ENCODE data around the gene IL16. TPM values are rescaled to one million over a fixed set of nuclear protein-coding genes. Genes with fewer than 3 reads are reported as not detected.

The IL16 gene
- total RNA-seq, 1 experiment from 2014 or later = 1.8 TPM

DNA sequence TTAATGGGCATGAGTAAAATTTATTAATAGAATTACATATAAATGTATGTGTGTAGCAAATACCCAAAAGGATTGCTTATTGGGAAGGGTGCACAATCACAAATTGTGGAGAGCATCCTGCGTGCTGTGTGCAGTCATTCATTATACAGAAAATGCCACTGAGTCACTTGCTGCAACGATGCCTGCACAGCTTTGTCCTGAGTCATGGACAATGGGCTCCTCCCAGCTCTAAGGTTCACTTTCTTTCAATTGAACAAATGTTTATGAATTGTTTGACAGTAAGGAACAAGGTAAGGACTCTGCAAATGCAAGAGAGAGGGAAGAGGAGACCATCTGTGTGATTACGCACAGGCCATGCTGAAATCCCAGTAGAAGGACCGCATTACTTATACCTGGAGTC is 43.9 kb upstream of the IL16 start:
- no peak for TF ChIP-seq EZH2 (IDR thresholded peaks at IDR 0.05; ENCODE audit: borderline replicate concordance, low read depth, low read length, poor library complexity, severe bottlenecking)
- TF ChIP-seq, protein P1, sequence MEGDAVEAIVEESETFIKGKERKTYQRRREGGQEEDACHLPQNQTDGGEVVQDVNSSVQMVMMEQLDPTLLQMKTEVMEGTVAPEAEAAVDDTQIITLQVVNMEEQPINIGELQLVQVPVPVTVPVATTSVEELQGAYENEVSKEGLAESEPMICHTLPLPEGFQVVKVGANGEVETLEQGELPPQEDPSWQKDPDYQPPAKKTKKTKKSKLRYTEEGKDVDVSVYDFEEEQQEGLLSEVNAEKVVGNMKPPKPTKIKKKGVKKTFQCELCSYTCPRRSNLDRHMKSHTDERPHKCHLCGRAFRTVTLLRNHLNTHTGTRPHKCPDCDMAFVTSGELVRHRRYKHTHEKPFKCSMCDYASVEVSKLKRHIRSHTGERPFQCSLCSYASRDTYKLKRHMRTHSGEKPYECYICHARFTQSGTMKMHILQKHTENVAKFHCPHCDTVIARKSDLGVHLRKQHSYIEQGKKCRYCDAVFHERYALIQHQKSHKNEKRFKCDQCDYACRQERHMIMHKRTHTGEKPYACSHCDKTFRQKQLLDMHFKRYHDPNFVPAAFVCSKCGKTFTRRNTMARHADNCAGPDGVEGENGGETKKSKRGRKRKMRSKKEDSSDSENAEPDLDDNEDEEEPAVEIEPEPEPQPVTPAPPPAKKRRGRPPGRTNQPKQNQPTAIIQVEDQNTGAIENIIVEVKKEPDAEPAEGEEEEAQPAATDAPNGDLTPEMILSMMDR (conservative IDR thresholded peaks at IDR 0.05; ENCODE audit: low read depth, low read length) = no peak
- DNase-seq (ENCODE audit: low spot score) = no peak
- no peaks in the 10 kb centered on the region for H3K9me3 ChIP-seq (ENCODE audit: low read depth, low read length, poor library complexity, severe bottlenecking)
- H3K27me3 ChIP-seq (replicated peaks; ENCODE audit: insufficient read depth, low read depth, low read length, poor library complexity) = no peaks in the 10 kb centered on the region
- ChIA-PET POLR2A (ENCODE audit: low non-redundant PET) (no interaction called here), CTCF (no interaction called here)
- no peaks in the 10 kb centered on the region for H3K36me3 ChIP-seq (ENCODE audit: insufficient read depth, low read length, poor library complexity, severe bottlenecking)
- H3K27ac ChIP-seq (ENCODE audit: low read depth, low read length, poor library complexity, severe bottlenecking) = no peak overlapping the region
- no peaks in the 10 kb centered on the region for H3K4me1 ChIP-seq (ENCODE audit: insufficient read depth, low read length, poor library complexity, severe bottlenecking)
- no peak overlapping the region for H3K4me3 ChIP-seq (ENCODE audit: low read depth, low read length, poor library complexity, severe bottlenecking)
- no TSS peak for BruUV-seq (replicated peaks)
- intact Hi-C loops (cut with micrococcal nuclease; ENCODE audit: unreplicated experiment) = no loop called here

DNA sequence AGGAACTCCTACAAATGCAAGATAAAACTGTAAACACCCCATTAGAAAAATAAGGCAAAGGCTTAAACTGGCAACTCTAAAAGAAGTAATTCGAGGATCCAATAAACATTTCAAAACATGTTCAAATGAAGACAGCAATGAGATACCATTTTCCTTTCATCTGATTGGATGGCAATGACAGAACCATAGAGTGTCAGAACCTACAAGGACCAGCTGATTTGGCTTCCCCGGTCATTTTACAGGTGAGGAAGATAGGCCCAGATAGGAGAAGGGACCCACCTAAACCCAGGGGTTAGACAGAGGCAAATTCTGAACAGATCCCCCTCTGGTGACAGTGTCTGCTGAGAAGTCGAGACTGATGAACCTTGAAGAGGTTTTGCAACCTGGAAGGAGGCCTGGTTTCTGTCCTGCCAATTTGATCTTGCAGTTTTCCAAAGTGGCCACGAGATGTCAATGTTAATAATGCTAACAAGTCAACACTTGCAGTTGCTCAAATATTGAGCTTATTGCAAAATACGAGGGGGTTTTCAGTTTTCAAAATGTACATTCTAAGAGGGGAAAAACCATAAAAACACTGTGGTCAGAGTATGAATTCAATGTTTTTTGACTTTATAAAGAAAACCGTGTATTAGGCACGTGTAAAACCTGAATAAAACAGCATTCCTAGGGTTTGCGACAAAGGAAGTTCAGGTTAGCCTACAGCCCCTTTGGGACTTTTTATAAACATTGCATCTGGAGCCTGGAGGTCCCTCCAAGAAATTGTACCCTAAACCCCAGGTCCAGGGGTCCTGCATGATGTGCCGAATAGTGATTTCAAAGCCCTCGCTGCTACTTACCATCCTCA is 41.1 kb upstream of the IL16 start:
- ChIA-PET CTCF (interaction anchor here (0.6 to 3.1 kb wide), 3 partner anchors 9 to 163 kb away, joined by 3 to 75 read pairs (median 5); no protein-coding TSS in a partner anchor), POLR2A (ENCODE audit: low non-redundant PET) (no interaction called here)
- intact Hi-C loops (cut with micrococcal nuclease; ENCODE audit: unreplicated experiment) = loop anchor here (1.0 to 2.0 kb wide), 2 partner anchors 101 to 111 kb away; no protein-coding TSS in a partner anchor
- Histone ChIP-seq H3K4me3 (ENCODE audit: low read depth, low read length, poor library complexity, severe bottlenecking) (no peak overlapping the region), H3K27me3 (replicated peaks; ENCODE audit: insufficient read depth, low read depth, low read length, poor library complexity) (no peaks in the 10 kb centered on the region), H3K27ac (ENCODE audit: low read depth, low read length, poor library complexity, severe bottlenecking) (no peak overlapping the region), H3K4me1 (ENCODE audit: insufficient read depth, low read length, poor library complexity, severe bottlenecking) (no peaks in the 10 kb centered on the region), H3K36me3 (ENCODE audit: insufficient read depth, low read length, poor library complexity, severe bottlenecking) (no peaks in the 10 kb centered on the region), H3K9me3 (ENCODE audit: low read depth, low read length, poor library complexity, severe bottlenecking) (no peaks in the 10 kb centered on the region)
- TF ChIP-seq, protein P1 (conservative IDR thresholded peaks at IDR 0.05; ENCODE audit: low read depth, low read length) = peak; percentile 64
- TF ChIP-seq EZH2 (IDR thresholded peaks at IDR 0.05; ENCODE audit: borderline replicate concordance, low read depth, low read length, poor library complexity, severe bottlenecking) = no peak
- no TSS peak for BruUV-seq (replicated peaks)
- peak; percentile 48 for DNase-seq (ENCODE audit: low spot score)

DNA sequence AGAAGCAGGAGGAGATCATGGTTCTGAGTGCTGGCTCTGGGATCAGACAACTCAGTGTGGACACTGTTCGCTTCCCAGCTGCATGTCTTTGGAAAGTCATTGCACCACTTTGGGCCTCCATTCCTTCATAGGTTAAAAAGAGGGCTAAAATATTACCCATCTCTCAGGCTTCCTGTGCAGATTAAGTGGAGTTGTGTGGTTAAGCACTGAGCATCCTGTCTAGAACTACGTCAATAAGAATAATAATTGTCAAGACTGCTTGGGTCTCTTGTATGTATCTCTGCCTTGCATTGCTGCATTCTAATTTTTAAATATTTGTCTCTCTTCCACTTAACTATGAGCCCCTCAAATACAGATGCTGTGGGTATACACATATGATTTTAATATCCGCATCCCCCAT is 40.4 kb upstream of the IL16 start:
- BruUV-seq (replicated peaks) = no TSS peak
- TF ChIP-seq, protein P1 (conservative IDR thresholded peaks at IDR 0.05; ENCODE audit: low read depth, low read length) = no peak
- no peak for TF ChIP-seq EZH2 (IDR thresholded peaks at IDR 0.05; ENCODE audit: borderline replicate concordance, low read depth, low read length, poor library complexity, severe bottlenecking)
- no peaks in the 10 kb centered on the region for H3K4me1 ChIP-seq (ENCODE audit: insufficient read depth, low read length, poor library complexity, severe bottlenecking)
- H3K9me3 ChIP-seq (ENCODE audit: low read depth, low read length, poor library complexity, severe bottlenecking) = no peaks in the 10 kb centered on the region
- DNase-seq (ENCODE audit: low spot score) = no peak
- POLR2A ChIA-PET (ENCODE audit: low non-redundant PET) = no interaction called here
- CTCF ChIA-PET = interaction anchor here (0.6 to 3.1 kb wide), 3 partner anchors 8 to 162 kb away, joined by 3 to 75 read pairs (median 5); no protein-coding TSS in a partner anchor
- intact Hi-C loops (cut with micrococcal nuclease; ENCODE audit: unreplicated experiment) = no loop called here
- no peak overlapping the region for H3K27ac ChIP-seq (ENCODE audit: low read depth, low read length, poor library complexity, severe bottlenecking)
- H3K27me3 ChIP-seq (replicated peaks; ENCODE audit: insufficient read depth, low read depth, low read length, poor library complexity) = no peaks in the 10 kb centered on the region
- no peak overlapping the region for H3K4me3 ChIP-seq (ENCODE audit: low read depth, low read length, poor library complexity, severe bottlenecking)
- no peaks in the 10 kb centered on the region for H3K36me3 ChIP-seq (ENCODE audit: insufficient read depth, low read length, poor library complexity, severe bottlenecking)
